ENCODE results near the gene RAB37. TPM values are rescaled to one million over a fixed set of nuclear protein-coding genes. Genes with fewer than 3 reads are reported as not detected.

The RAB37 gene
- polyA plus RNA-seq, 4 donors: 4.0 to 6.0 (median 5.4) TPM

GRCh38 chr17:74776044-74776962, 39.2 kb downstream of the RAB37 start, which contains the start of gene NAT9:
Gene NAT9 (minus strand): TSS chr17:74776345. CDS start chr17:74775698, 647 bp downstream.
- DNase-seq (ENCODE audit: low read depth in 4 of 4, low spot score in 3 of 4): peak; percentile 88 to 98 (median 90)

- no peak for DNase-seq (ENCODE audit: low read depth in 4 of 4, low spot score in 3 of 4)
These were observed 39.9 kb downstream of the RAB37 start for GRCh38 chr17:74776990-74777389.

GRCh38 chr17:74777901-74778515, 41.0 kb downstream of the RAB37 start:
- DNase-seq (ENCODE audit: low read depth in 4 of 4, low spot score in 3 of 4): no peak

- no peak for DNase-seq (ENCODE audit: low read depth in 4 of 4, low spot score in 3 of 4)
These were observed 41.9 kb downstream of the RAB37 start for GRCh38 chr17:74778960-74779359.

- DNase-seq (ENCODE audit: low read depth in 4 of 4, low spot score in 3 of 4): no peak
These were observed 42.4 kb downstream of the RAB37 start for GRCh38 chr17:74779501-74779900.

- no peak for DNase-seq (ENCODE audit: low read depth in 4 of 4, low spot score in 3 of 4)
These were observed 42.9 kb downstream of the RAB37 start for GRCh38 chr17:74779948-74780400.

GRCh38 chr17:74780443-74781238, 43.6 kb downstream of the RAB37 start:
- no peak for DNase-seq (ENCODE audit: low read depth in 4 of 4, low spot score in 3 of 4)

GRCh38 chr17:74782571-74782970, 45.5 kb downstream of the RAB37 start:
- no peak for DNase-seq (ENCODE audit: low read depth in 4 of 4, low spot score in 3 of 4)

- DNase-seq (ENCODE audit: low read depth in 4 of 4, low spot score in 3 of 4): no peak
These were observed 47.2 kb downstream of the RAB37 start for GRCh38 chr17:74784125-74784810.

GRCh38 chr17:74785096-74785980, 48.3 kb downstream of the RAB37 start:
- DNase-seq (ENCODE audit: low read depth in 4 of 4, low spot score in 3 of 4): no peak

GRCh38 chr17:74785981-74786360, 48.9 kb downstream of the RAB37 start:
- DNase-seq (ENCODE audit: low read depth in 4 of 4, low spot score in 3 of 4): no peak

GRCh38 chr17:74786431-74787055, 49.5 kb downstream of the RAB37 start:
- DNase-seq (ENCODE audit: low read depth in 4 of 4, low spot score in 3 of 4): no peak

- no peak for DNase-seq (ENCODE audit: low read depth in 4 of 4, low spot score in 3 of 4)
These were observed 53.4 kb downstream of the RAB37 start for GRCh38 chr17:74790161-74791058.

- no peak for DNase-seq (ENCODE audit: low read depth in 4 of 4, low spot score in 3 of 4)
These were observed 55.6 kb downstream of the RAB37 start for GRCh38 chr17:74792586-74793105.

GRCh38 chr17:74795327-74796020, 58.4 kb downstream of the RAB37 start:
- no peak for DNase-seq (ENCODE audit: low read depth in 4 of 4, low spot score in 3 of 4)

- no peak for DNase-seq (ENCODE audit: low read depth in 4 of 4, low spot score in 3 of 4)
These were observed 59.2 kb downstream of the RAB37 start for GRCh38 chr17:74796211-74796610.

- no peak for DNase-seq (ENCODE audit: low read depth in 4 of 4, low spot score in 3 of 4)
These were observed 59.8 kb downstream of the RAB37 start for GRCh38 chr17:74796866-74797265.
